CD4-positive, alpha-beta T cell (primary cell): ENCODE results near the gene GLDC. TPM values are rescaled to one million over a fixed set of nuclear protein-coding genes. Genes with fewer than 3 reads are reported as not detected.

ENCODE experiments used
- ATAC-seq: fragments of 200-7000 bp; cut with Tn5 transposase; one replicate; pipeline ENCODE4 v1.10.0; 2022; ENCODE audit warnings: mild to moderate bottlenecking; ENCODE audit not compliant: poor library complexity
- CTCF ChIA-PET: fragments of 350-600 bp; sonication (Branson Sonifier 250); formaldehyde crosslinking; loops from one replicate; lab custom pipeline; 2021; ENCODE audit warnings: antibody characterized with exemption, inconsistent platforms; lab: Charles Lee
- POLR2A ChIA-PET: fragments of 350-600 bp; sonication (Branson Sonifier 250); formaldehyde crosslinking; loops from one replicate; lab custom pipeline; 2021; ENCODE audit warnings: antibody characterized with exemption, inconsistent platforms; lab: Charles Lee
- DNase-seq, 14 experiments: peaks; one replicate each; pipeline ENCODE4 v3.0.0-alpha.2; 2013 to 2020; ENCODE audit warnings: mixed read lengths in 2 of 14
- H3K27ac ChIP-seq, 2 donors: one replicate each; pipeline versions ENCODE4 v1.5.1 to v1.7.0; 2013; ENCODE audit warnings: low read length in 2 of 2, low read depth in 1 of 2, mild to moderate bottlenecking in 1 of 2
- H3K27me3 ChIP-seq, 2 experiments: 1 replicate in 1 of 2; 2 replicates in 1 of 2; pipeline versions ENCODE4 v1.6.1 to v1.7.0; 2013; ENCODE audit warnings: low read length in 2 of 2, control low read depth in 1 of 2, mild to moderate bottlenecking in 1 of 2, moderate library complexity in 1 of 2; ENCODE audit not compliant: insufficient read depth in 2 of 2, control insufficient read depth in 1 of 2
- H3K36me3 ChIP-seq: one replicate; pipeline ENCODE4 v1.6.1; 2013; ENCODE audit warnings: low read length, control low read depth; ENCODE audit not compliant: insufficient read depth
- H3K4me1 ChIP-seq: one replicate; pipeline ENCODE4 v1.6.1; 2013; ENCODE audit warnings: low read length, control low read depth; ENCODE audit not compliant: insufficient read depth
- H3K4me3 ChIP-seq: one replicate; pipeline ENCODE4 v1.5.1; 2013; ENCODE audit warnings: mild to moderate bottlenecking, low read length, moderate library complexity
- H3K9me3 ChIP-seq, 2 experiments: 1 replicate in 1 of 2; 2 replicates in 1 of 2; pipeline versions ENCODE4 v1.6.1 to v1.7.0; 2013; ENCODE audit warnings: low read length in 2 of 2, mild to moderate bottlenecking in 2 of 2, control low read depth in 1 of 2, moderate library complexity in 1 of 2; ENCODE audit not compliant: control insufficient read depth in 1 of 2, insufficient read depth in 1 of 2
- H3K27ac Mint-ChIP-seq: one replicate; pipeline ENCODE4 v1.8.0; 2020; ENCODE audit warnings: mixed read lengths
- H3K27me3 Mint-ChIP-seq: one replicate; pipeline ENCODE4 v1.8.0; 2021; ENCODE audit warnings: mixed read lengths
- H3K36me3 Mint-ChIP-seq: one replicate; pipeline ENCODE4 v1.8.0; 2021; ENCODE audit warnings: low read depth, mixed read lengths
- H3K4me1 Mint-ChIP-seq: one replicate; pipeline ENCODE4 v1.8.0; 2021; ENCODE audit warnings: low read depth, mixed read lengths
- H3K4me3 Mint-ChIP-seq: one replicate; pipeline ENCODE4 v1.8.0; 2020; ENCODE audit warnings: mild to moderate bottlenecking, mixed read lengths
- H3K9me3 Mint-ChIP-seq: one replicate; pipeline ENCODE4 v1.8.0; 2020; ENCODE audit warnings: mixed read lengths
- intact Hi-C, 2 experiments: fragments of 100-400 bp; cut with DNase I in 1 of 2; cut with micrococcal nuclease in 1 of 2; formaldehyde crosslinking; loops; one replicate each; pipeline versions ENCODE4 v1.15.1 to v1.9.0; 2023 to 2025; cut with DNase I, micrococcal nuclease
- total RNA-seq, 174 experiments: library from RNA in 2 of 174; stranded (reverse) in 2 of 174; gene quantifications; one replicate each; pipeline ENCODE4 v1.2.3 and lab custom pipeline; 2021 to 2026
- TF ChIP-seq, protein P1 (sequence below): fragments of 200-600 bp; IDR thresholded peaks from one replicate; pipeline ENCODE4 v1.8.0; 2022; ENCODE audit warnings: antibody characterized with exemption, mild to moderate bottlenecking

The GLDC gene
- total RNA-seq, 2 experiments from 2014 or later: not detected

DNA sequence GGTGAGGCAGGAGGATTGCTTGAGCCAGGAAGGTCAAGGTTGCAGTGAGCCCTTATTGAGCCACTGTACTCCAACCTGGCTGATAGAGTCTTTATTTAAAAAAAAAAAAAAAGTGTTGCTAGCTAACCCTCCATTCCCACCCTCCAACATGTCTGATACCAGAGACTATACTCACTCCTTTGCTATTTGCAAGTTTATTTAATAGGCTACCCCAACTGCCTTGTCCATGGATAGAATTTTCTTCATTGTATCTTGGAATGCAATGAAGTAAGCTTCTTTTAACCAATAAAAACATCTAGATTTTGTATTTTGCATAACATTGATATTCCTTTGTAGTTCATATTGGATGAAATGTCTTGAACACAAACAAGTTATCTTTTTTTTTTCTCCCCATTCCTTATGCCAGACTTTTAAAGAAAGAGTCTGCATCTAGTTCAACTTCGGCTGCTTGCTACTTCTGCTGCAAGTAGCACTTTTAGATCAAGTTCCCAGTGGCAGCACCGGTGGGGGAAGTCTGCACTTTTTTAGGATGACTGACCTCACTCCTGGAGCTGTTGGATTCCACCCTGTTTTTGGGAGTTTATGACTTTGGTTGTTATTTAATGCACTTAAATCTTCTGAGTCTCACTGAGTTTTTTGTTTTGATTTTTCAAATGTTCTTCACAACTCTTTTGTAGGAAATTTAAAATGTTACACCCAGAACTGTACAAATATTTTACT lies 120.0 kb downstream of the GLDC start:
- ChIA-PET CTCF (interaction anchor here (0.6 kb wide), 1 partner anchor 170 kb away, joined by 3 read pairs; no protein-coding TSS in a partner anchor), POLR2A (interaction anchor here (0.6 kb wide), 1 partner anchor 49 kb away, joined by 3 read pairs; no protein-coding TSS in a partner anchor)
- H3K4me3 Mint-ChIP-seq: no peak overlapping the region
- no peak for DNase-seq
- H3K27ac Mint-ChIP-seq: no peak overlapping the region
- H3K36me3 ChIP-seq: peaks cover 10% of the 10 kb centered on the region
- no peak for ATAC-seq
- H3K27me3 ChIP-seq: no peaks in the 10 kb centered on the region
- TF ChIP-seq, protein P1, sequence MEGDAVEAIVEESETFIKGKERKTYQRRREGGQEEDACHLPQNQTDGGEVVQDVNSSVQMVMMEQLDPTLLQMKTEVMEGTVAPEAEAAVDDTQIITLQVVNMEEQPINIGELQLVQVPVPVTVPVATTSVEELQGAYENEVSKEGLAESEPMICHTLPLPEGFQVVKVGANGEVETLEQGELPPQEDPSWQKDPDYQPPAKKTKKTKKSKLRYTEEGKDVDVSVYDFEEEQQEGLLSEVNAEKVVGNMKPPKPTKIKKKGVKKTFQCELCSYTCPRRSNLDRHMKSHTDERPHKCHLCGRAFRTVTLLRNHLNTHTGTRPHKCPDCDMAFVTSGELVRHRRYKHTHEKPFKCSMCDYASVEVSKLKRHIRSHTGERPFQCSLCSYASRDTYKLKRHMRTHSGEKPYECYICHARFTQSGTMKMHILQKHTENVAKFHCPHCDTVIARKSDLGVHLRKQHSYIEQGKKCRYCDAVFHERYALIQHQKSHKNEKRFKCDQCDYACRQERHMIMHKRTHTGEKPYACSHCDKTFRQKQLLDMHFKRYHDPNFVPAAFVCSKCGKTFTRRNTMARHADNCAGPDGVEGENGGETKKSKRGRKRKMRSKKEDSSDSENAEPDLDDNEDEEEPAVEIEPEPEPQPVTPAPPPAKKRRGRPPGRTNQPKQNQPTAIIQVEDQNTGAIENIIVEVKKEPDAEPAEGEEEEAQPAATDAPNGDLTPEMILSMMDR: no peak
- H3K27ac ChIP-seq: no peak overlapping the region
- intact Hi-C loops: no loop called here
- peaks cover 38% of the 10 kb centered on the region for H3K36me3 Mint-ChIP-seq
- no peaks in the 10 kb centered on the region for H3K4me1 ChIP-seq
- no peaks in the 10 kb centered on the region for H3K4me1 Mint-ChIP-seq
- H3K9me3 ChIP-seq: peaks cover 15 to 16% of the 10 kb centered on the region in 2 experiments
- H3K4me3 ChIP-seq: no peak overlapping the region
- H3K27me3 Mint-ChIP-seq: no peaks in the 10 kb centered on the region
- peaks cover 4% of the 10 kb centered on the region for H3K9me3 Mint-ChIP-seq

DNA sequence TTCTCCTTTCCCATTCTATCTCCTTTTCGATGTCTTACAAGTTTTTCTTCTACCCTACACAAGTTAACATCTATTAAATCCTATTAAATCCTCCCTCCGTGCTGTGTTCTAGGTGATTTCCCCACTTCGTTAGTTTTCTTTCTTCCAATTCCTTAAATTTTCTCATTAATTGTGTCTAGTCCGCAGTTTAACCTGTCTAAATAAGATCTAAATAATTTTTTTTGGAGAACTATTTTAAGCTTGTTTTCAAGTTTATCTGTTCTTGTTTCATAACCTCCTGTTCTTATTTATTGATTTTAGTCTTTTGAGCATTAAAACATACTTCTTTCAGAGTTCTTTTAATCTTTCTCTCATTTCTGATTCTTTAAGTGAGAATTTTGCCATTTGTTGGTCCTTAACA lies 123.3 kb downstream of the GLDC start:
- H3K27ac ChIP-seq: no peak overlapping the region
- ChIA-PET CTCF (interaction anchor here (0.6 kb wide), 1 partner anchor 528 kb away, joined by 3 read pairs; no protein-coding TSS in a partner anchor), POLR2A (no interaction called here)
- ATAC-seq: no peak
- H3K36me3 ChIP-seq: peaks cover 12% of the 10 kb centered on the region
- no peaks in the 10 kb centered on the region for H3K4me1 Mint-ChIP-seq
- peaks cover 4% of the 10 kb centered on the region for H3K9me3 Mint-ChIP-seq
- intact Hi-C loops: no loop called here
- no peak for DNase-seq
- peaks cover 63% of the 10 kb centered on the region for H3K36me3 Mint-ChIP-seq
- H3K4me3 ChIP-seq: no peak overlapping the region
- H3K4me1 ChIP-seq: no peaks in the 10 kb centered on the region
- TF ChIP-seq, protein P1: no peak
- peaks cover 15 to 16% of the 10 kb centered on the region in 2 experiments for H3K9me3 ChIP-seq
- no peak overlapping the region for H3K27ac Mint-ChIP-seq
- no peak overlapping the region for H3K4me3 Mint-ChIP-seq
- H3K27me3 ChIP-seq: no peaks in the 10 kb centered on the region
- H3K27me3 Mint-ChIP-seq: no peaks in the 10 kb centered on the region

DNA sequence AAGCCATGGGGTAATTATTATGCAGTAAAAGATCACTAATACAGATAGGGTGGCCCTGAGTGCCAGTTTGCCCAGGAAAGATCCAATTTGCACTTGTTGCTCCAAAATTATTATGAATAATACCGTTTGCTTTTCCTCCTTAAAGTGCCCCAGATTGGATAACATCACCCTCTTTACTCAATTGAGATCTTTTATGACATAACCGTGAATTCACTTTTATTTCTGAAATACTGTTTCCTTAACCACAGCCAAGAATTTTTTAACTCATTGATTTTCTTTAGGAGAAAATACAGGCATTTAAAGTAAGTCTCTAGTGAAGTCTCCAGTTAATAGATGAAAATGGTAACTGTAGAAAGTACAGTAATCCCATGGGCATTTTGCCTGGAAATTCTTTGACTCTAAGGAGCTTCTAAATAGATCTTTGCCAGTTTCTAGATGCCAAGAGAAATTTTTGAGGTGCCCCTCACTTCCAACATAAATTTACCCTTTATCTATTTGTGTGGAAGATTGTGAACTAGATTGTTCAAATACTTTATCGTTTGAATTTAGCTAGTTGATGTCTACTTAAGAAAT lies 133.4 kb downstream of the GLDC start:
- H3K27me3 ChIP-seq: no peaks in the 10 kb centered on the region
- peaks cover 12% of the 10 kb centered on the region for H3K36me3 ChIP-seq
- intact Hi-C loops: no loop called here
- CTCF ChIA-PET: no interaction called here
- H3K27ac Mint-ChIP-seq: no peak overlapping the region
- H3K4me3 Mint-ChIP-seq: no peak overlapping the region
- TF ChIP-seq, protein P1: no peak
- H3K4me1 ChIP-seq: no peaks in the 10 kb centered on the region
- no peak overlapping the region for H3K4me3 ChIP-seq
- no peaks in the 10 kb centered on the region for H3K4me1 Mint-ChIP-seq
- DNase-seq (no peak), ATAC-seq (no peak)
- POLR2A ChIA-PET: interaction anchor here (0.5 kb wide), 1 partner anchor 31 kb away, joined by 3 read pairs; no protein-coding TSS in a partner anchor
- H3K36me3 Mint-ChIP-seq: peaks cover 35% of the 10 kb centered on the region
- H3K27ac ChIP-seq: no peak overlapping the region
- H3K27me3 Mint-ChIP-seq: no peaks in the 10 kb centered on the region
- H3K9me3 ChIP-seq: no peaks in the 10 kb centered on the region
- no peaks in the 10 kb centered on the region for H3K9me3 Mint-ChIP-seq
